GM12892 (cell line): ENCODE measurements around the gene FAM50B.

Experiments
- POLR2A ChIP-seq: IDR thresholded peaks from 2 replicates; pipeline ENCODE4 v1.6.1; 2011; ENCODE audit warnings: low read depth, low read length, control low read depth
- POLR2AphosphoS5 ChIP-seq: IDR thresholded peaks from 2 replicates; pipeline ENCODE4 v1.6.1; 2011; ENCODE audit warnings: low read depth, low read length, control low read depth
- TAF1 ChIP-seq: IDR thresholded peaks from 2 replicates; pipeline ENCODE4 v1.6.1; 2011; ENCODE audit warnings: low read depth, mild to moderate bottlenecking, control low read depth, low read length, borderline replicate concordance

DNA sequence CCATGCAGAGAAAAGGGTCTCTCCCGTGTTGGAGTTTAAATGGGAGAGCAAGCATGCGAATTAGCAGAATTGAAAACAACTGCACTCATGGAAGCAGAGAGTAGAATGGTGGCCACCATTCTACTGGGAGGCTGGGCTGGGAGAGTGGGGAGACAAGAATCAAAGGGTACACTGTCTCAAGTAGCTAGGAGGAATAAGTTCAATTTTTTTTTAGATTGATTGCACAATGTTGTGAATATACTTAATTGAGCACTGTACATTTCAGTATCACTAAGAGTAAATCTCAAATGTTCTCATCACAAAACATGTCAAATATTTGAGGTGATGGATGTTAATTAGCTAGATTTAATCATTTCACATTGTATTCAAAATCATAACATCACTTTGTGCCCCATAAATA is 34.6 kb upstream of the FAM50B start:
- TF ChIP-seq POLR2AphosphoS5, result no peak
- no peak for TF ChIP-seq POLR2A
- no peak for TF ChIP-seq TAF1
